ENCODE measurements around the gene SEMA4D.

- TF ChIP-seq CTCF (IDR thresholded peaks at IDR 0.05) = no peak
- TF ChIP-seq POLR2A (IDR thresholded peaks at IDR 0.05) = no peak
Measured at GRCh38 chr9:89311346-89312221, 186.3 kb downstream of the SEMA4D start.

Measured in adrenal gland (tissue), 5 donors.